ENCODE results near the gene TRAF3IP1.

- TF ChIP-seq CTCF (IDR thresholded peaks at IDR 0.05) (no peak), POLR2A (IDR thresholded peaks at IDR 0.05) (no peak), POLR2AphosphoS5 (IDR thresholded peaks at IDR 0.05) (no peak)
These were observed 62.1 kb downstream of the TRAF3IP1 start for GRCh38 chr2:238382381-238382781.
